MM.1S (cell line): ENCODE results near the gene GRIA3.
"Not testable (repeated sequence)": the region's sequence is repeated elsewhere in the genome, so short reads cannot be mapped to it uniquely, and the experiment has no call there.

Experiments
- DNase-seq: peaks from one replicate; pipeline ENCODE4 v3.0.0-alpha.2; 2015
- H2AFZ ChIP-seq: fragments of 300-600 bp; sonication (generic); 2 replicates; pipeline ENCODE4 v1.6.0; 2016; ENCODE audit warnings: antibody characterized with exemption, low read length
- H3F3A ChIP-seq: fragments of 300-600 bp; sonication (generic); 2 replicates; pipeline ENCODE4 v1.6.1; 2016; ENCODE audit warnings: mild to moderate bottlenecking, antibody characterized with exemption, low read length, moderate library complexity, mixed read lengths; ENCODE audit not compliant: insufficient read depth
- H3K27ac ChIP-seq: fragments of 300-600 bp; sonication (generic); 2 replicates; pipeline ENCODE4 v1.5.1; 2016; ENCODE audit warnings: mild to moderate bottlenecking, low read length
- H3K27me3 ChIP-seq: fragments of 300-600 bp; sonication (generic); replicated peaks from 2 replicates; pipeline ENCODE4 v1.6.0; 2016; ENCODE audit warnings: low read length; ENCODE audit not compliant: insufficient read depth
- H3K36me3 ChIP-seq: fragments of 300-600 bp; sonication (generic); replicated peaks from 2 replicates; pipeline ENCODE4 v1.6.1; 2016; ENCODE audit warnings: mild to moderate bottlenecking, low read length, mixed read lengths; ENCODE audit not compliant: insufficient read depth
- H3K4me1 ChIP-seq: fragments of 300-600 bp; sonication (generic); 2 replicates; pipeline ENCODE4 v1.6.1; 2016; ENCODE audit warnings: low read length, mixed read lengths
- H3K4me2 ChIP-seq: fragments of 300-600 bp; sonication (generic); 2 replicates; pipeline ENCODE4 v1.6.0; 2016; ENCODE audit warnings: low read depth, low read length
- H3K4me3 ChIP-seq: fragments of 300-600 bp; sonication (generic); 2 replicates; pipeline ENCODE4 v1.5.1; 2016; ENCODE audit warnings: low read length, mixed read lengths
- H3K79me2 ChIP-seq: fragments of 300-600 bp; sonication (generic); 2 replicates; pipeline ENCODE4 v1.6.1; 2016; ENCODE audit warnings: mixed run types, low read length, mixed read lengths
- H3K9ac ChIP-seq: fragments of 300-600 bp; sonication (generic); 2 replicates; pipeline ENCODE4 v1.6.1; 2016; ENCODE audit warnings: low read length, mixed read lengths
- H3K9me2 ChIP-seq: fragments of 300-600 bp; sonication (generic); replicated peaks from 2 replicates; pipeline ENCODE4 v1.6.1; 2016; ENCODE audit warnings: mild to moderate bottlenecking, low read length, mixed read lengths; ENCODE audit not compliant: insufficient read depth
- H3K9me3 ChIP-seq: fragments of 300-600 bp; sonication (generic); replicated peaks from 2 replicates; pipeline ENCODE4 v1.6.1; 2016; ENCODE audit warnings: mild to moderate bottlenecking, low read length, mixed read lengths; ENCODE audit not compliant: insufficient read depth
- H4K20me1 ChIP-seq: fragments of 300-600 bp; sonication (generic); 2 replicates; pipeline ENCODE4 v1.6.1; 2016; ENCODE audit warnings: mild to moderate bottlenecking, low read length, moderate library complexity, mixed read lengths; ENCODE audit not compliant: insufficient read depth
- CTCF ChIP-seq: fragments of 300-600 bp; sonication (generic); IDR thresholded peaks from 2 replicates; pipeline ENCODE4 v1.5.1; 2016; ENCODE audit warnings: antibody characterized with exemption, low read length, mixed read lengths
- EZH2 ChIP-seq: fragments of 300-600 bp; sonication (generic); optimal IDR thresholded peaks from 2 replicates; pipeline ENCODE3; 2017; ENCODE audit warnings: low read depth, mild to moderate bottlenecking, antibody characterized with exemption, low read length, mixed read lengths
- EZH2phosphoT487 ChIP-seq: fragments of 300-600 bp; sonication (generic); IDR thresholded peaks from 2 replicates; pipeline ENCODE4 v1.6.1; 2018; ENCODE audit warnings: antibody characterized with exemption, low read length

Gene GRIA3

GRCh38 chrX:123358457-123358856 lies 174.4 kb downstream of the GRIA3 start:
- no peaks in the 10 kb centered on the region for H3K9me3 ChIP-seq
- no peak overlapping the region for H2AFZ ChIP-seq
- H3K36me3 ChIP-seq = no peaks in the 10 kb centered on the region
- no peak overlapping the region for H3K27ac ChIP-seq
- H3K27me3 ChIP-seq = no peaks in the 10 kb centered on the region
- TF ChIP-seq EZH2 (no peak), EZH2phosphoT487 (no peak), CTCF (no peak)
- no peak for DNase-seq
- no peaks in the 10 kb centered on the region for H3K4me1 ChIP-seq
- no peak overlapping the region for H3K9ac ChIP-seq
- no peaks in the 10 kb centered on the region for H4K20me1 ChIP-seq
- H3F3A ChIP-seq = no peaks in the 10 kb centered on the region
- H3K79me2 ChIP-seq = no peaks in the 10 kb centered on the region
- no peaks in the 10 kb centered on the region for H3K9me2 ChIP-seq
- no peak overlapping the region for H3K4me2 ChIP-seq
- no peak overlapping the region for H3K4me3 ChIP-seq

GRCh38 chrX:123361371-123361770 lies 177.3 kb downstream of the GRIA3 start:
- no peaks in the 10 kb centered on the region for H3K9me3 ChIP-seq
- H3K9me2 ChIP-seq = no peaks in the 10 kb centered on the region
- no peaks in the 10 kb centered on the region for H3K79me2 ChIP-seq
- no peaks in the 10 kb centered on the region for H4K20me1 ChIP-seq
- no peaks in the 10 kb centered on the region for H3K36me3 ChIP-seq
- no peak overlapping the region for H3K27ac ChIP-seq
- TF ChIP-seq CTCF = no peak
- H3K9ac ChIP-seq = no peak overlapping the region
- no peaks in the 10 kb centered on the region for H3K27me3 ChIP-seq
- no peak overlapping the region for H3K4me2 ChIP-seq
- DNase-seq = no peak
- H3K4me1 ChIP-seq = no peaks in the 10 kb centered on the region
- no peak overlapping the region for H3K4me3 ChIP-seq
- no peaks in the 10 kb centered on the region for H3F3A ChIP-seq
- no peak overlapping the region for H2AFZ ChIP-seq

GRCh38 chrX:123386196-123386595 lies 202.1 kb downstream of the GRIA3 start:
- H3K4me1 ChIP-seq, H4K20me1 ChIP-seq, H3K27ac ChIP-seq, H3K9me3 ChIP-seq, H3K27me3 ChIP-seq, H3K4me3 ChIP-seq, H3K9me2 ChIP-seq, H2AFZ ChIP-seq, H3K36me3 ChIP-seq, H3K4me2 ChIP-seq, H3K9ac ChIP-seq, DNase-seq, H3K79me2 ChIP-seq, H3F3A ChIP-seq: not testable (repeated sequence)

- H3K4me2 ChIP-seq = no peak overlapping the region
- H3K9me3 ChIP-seq = no peaks in the 10 kb centered on the region
- no peak overlapping the region for H3K4me3 ChIP-seq
- H3K9me2 ChIP-seq = no peaks in the 10 kb centered on the region
- no peaks in the 10 kb centered on the region for H3K79me2 ChIP-seq
- no peaks in the 10 kb centered on the region for H3F3A ChIP-seq
- no peaks in the 10 kb centered on the region for H3K36me3 ChIP-seq
- H4K20me1 ChIP-seq = no peaks in the 10 kb centered on the region
- no peaks in the 10 kb centered on the region for H3K4me1 ChIP-seq
- TF ChIP-seq CTCF (no peak), EZH2phosphoT487 (no peak), EZH2 (no peak)
- H2AFZ ChIP-seq = no peak overlapping the region
- H3K27ac ChIP-seq = no peak overlapping the region
- no peaks in the 10 kb centered on the region for H3K27me3 ChIP-seq
- no peak overlapping the region for H3K9ac ChIP-seq
- DNase-seq = no peak
Measured at GRCh38 chrX:123392921-123393320, 208.8 kb downstream of the GRIA3 start.
